Epithelial cell of esophagus (primary cell): Measurements from ENCODE around the gene C11orf16.

Source experiments
- DNase-seq: peaks from one replicate; pipeline ENCODE4 v3.0.0; 2010; ENCODE audit warnings: low read depth
- H3K4me3 ChIP-seq: 2 replicates; pipeline ENCODE4 v1.5.1; 2011; ENCODE audit warnings: mild to moderate bottlenecking, low read length, control low read depth
- TF ChIP-seq, protein P1 (sequence below): IDR thresholded peaks from 2 replicates; pipeline ENCODE4 v1.5.1; 2011; ENCODE audit warnings: low read depth, mild to moderate bottlenecking, low read length, control low read depth, inconsistent platforms; ENCODE audit not compliant: insufficient read depth; ENCODE audit errors: missing control alignments

C11orf16 gene

DNA sequence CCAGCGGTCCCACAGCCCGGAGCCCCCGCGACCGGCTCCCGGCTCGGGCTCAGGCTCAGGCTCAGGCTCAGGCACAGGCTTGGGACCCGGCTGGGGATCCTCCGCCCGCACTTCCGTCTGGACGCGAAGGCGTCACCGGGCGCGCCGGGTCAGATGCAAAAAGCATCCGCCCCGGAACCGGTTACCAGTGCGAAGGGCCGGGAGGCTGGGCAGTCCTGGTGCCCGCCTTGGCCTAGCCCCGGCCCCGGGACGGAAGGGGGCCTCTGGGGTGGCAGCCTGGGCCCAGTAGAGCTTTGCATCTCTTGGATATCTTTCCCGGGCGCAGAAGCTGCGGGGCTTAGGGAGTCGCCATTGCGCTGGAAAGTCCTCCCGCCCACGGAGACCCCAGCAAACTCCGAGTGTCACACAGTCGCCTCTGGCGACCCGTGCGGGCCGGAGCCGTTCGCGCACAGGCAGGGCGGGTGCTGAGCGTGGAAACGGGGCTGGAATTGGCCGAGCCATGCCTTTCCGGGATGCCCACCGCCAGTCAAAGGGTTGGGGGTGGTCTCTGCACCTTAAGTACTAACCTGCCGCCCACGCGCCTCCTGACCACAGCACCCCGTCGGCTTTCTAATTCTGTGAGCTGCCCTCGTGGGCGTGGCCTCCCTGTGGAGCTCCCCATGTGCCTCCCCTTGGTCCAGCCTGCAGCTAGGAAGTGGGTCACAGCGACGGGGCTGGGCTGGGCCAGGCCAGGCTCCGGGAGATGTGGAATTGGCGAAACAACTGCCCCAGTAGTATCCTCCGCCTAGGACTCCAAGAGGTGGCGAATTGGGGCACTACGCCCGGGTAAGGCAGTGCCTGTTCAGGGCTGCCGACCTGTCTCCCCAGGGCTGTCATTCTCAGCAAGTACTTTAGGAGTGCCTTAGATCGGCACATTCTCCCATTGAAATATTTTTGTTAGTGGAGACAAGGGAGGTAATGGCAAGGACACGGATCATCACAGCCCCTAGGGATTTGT, 31.9 kb upstream of the C11orf16 start, which contains the start of gene TMEM9B:
Gene TMEM9B, minus strand, starts transcription at position 119 of the 997 bp plus-strand sequence. CDS start 129 bp downstream, outside the sequence.
- H3K4me3 ChIP-seq = peak within 1 kb of the TSS; percentile 87
- peak; percentile 91 for DNase-seq
- TF ChIP-seq, protein P1, sequence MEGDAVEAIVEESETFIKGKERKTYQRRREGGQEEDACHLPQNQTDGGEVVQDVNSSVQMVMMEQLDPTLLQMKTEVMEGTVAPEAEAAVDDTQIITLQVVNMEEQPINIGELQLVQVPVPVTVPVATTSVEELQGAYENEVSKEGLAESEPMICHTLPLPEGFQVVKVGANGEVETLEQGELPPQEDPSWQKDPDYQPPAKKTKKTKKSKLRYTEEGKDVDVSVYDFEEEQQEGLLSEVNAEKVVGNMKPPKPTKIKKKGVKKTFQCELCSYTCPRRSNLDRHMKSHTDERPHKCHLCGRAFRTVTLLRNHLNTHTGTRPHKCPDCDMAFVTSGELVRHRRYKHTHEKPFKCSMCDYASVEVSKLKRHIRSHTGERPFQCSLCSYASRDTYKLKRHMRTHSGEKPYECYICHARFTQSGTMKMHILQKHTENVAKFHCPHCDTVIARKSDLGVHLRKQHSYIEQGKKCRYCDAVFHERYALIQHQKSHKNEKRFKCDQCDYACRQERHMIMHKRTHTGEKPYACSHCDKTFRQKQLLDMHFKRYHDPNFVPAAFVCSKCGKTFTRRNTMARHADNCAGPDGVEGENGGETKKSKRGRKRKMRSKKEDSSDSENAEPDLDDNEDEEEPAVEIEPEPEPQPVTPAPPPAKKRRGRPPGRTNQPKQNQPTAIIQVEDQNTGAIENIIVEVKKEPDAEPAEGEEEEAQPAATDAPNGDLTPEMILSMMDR = no peak

DNA sequence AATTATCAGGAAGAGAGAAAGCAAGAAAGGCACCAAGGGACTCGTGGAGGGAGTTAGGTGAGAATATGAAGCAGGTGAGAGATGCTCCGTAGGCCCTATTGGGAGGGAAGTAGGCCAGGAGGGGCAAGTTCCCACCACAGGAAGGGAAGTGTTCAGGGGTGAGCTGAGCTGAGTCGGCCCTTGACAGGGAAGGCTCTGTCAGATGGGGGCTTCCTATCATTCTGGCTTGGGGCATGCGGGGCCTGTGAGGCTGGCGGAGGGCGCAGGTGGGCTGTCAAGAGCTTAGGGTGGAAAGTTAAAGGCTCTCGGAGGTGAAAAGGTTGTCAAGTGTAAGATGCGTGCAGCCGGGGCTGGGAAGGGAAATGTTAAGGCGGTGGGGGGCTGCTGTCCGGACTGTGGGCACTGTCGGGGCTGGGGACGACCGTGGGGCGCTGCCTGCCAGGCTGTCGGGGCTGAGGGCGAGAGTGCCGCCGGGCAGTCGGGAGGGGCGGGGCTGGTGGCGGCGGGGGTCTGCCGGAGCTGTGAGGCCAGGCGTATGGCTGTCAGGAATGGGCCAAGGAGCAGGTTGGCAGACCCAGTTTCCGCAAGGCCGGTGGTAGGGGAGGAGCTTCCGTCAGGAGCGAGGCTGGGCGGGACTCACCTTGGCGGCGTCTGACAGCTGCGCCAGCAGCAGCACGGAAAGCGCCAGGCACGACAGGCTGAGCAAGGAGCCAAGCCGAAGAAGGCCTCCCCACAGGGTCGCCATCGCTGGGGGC, 31.0 kb upstream of the C11orf16 start:
- TF ChIP-seq, protein P1 = no peak
- peak; percentile 88 for DNase-seq
- peak overlapping the region; percentile 87 for H3K4me3 ChIP-seq

DNA sequence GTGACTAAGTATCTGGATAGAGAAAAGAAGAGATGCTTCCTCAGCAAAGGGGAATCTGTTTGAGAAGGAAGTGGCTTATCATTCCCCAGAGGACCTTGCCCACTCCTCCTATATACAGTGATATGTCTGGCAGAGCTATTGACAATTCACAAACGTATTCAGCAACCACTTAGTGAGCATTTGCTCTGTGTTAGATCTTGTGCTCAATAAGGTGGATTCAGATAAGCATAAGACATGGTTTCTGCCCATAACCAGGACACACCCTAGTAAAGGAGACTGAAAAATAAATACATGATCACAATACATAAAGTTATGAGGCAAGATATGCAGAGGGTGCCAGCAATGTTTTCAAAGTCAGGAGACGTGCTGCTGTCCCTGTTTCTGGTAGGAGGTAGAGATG, 30.1 kb upstream of the C11orf16 start:
- no peak for DNase-seq
- TF ChIP-seq, protein P1 = no peak
- peak overlapping the region; percentile 87 for H3K4me3 ChIP-seq

DNA sequence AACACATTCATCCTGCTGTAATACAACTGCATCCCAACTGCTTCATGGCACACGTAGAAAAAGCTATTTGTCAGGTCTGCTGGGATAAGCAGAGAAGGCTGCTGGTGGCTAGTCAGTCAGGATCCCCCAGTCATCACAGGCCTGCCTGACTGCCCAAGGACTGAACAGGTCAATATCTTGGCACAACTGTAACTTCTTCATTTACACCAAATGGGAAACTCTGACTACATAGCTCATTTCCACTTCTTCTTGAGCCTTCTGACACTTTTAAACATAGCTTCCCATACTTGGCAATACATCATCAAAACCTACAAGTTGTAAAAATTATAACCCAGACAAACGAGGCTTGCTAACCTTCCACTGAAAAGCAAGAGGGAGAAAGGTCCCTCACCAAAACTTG, 28.7 kb upstream of the C11orf16 start:
- DNase-seq = no peak
- no peak overlapping the region for H3K4me3 ChIP-seq

DNA sequence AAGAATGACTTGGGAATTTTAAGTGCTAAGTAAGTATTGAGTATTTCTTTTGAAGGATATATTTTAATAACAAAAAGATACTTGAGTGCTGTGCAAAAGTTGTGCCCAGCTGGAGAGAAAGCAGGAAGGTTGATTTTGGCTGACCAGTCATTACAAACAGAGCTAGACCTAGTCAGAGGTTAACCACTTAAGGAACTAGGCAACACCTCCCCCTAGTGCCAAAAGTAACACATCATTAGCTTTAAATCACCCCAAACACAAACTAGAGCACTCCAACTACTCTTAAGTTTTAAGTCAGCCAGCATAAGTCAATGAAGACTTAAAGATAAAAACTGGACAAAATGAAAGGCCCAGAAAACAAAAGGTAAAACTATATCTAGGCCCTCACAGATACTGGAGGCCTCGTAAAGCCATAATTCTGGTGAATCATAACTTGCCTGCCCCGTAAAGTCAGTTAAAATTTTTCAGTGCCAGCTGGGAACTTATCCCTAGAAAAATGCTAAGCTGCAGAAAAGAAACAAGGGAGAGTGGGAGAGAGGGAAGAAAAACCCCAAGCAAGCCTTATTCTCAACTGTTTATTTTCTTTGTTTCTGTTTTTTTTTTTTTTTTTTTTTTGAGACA, 26.9 kb upstream of the C11orf16 start:
- TF ChIP-seq, protein P1 = peak; percentile 78
- peak; percentile 81 for DNase-seq
- no peak overlapping the region for H3K4me3 ChIP-seq

More for the DNA sequence above, 28.7 kb upstream of the C11orf16 start:
- TF ChIP-seq, protein P1 = no peak

DNA sequence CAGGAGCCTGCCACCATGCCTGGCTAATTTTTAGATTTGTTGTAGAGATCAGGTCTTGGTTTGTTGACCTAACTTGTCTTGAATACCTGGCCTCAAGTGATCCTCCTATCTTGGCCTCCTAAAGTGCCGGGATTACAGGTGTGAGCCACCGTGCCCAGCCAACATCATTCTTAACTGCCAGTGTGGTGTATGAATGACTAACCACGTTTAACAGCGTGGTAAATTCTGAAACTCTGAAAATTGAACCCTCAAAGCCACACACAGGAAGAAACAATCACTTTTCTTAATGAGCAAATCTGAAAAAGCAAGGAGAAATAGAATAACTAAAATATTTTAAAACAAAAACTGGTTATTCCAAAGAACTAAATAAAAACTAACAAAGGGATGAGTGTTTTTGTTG, 24.1 kb upstream of the C11orf16 start:
- H3K4me3 ChIP-seq = no peak overlapping the region
- DNase-seq = no peak
- TF ChIP-seq, protein P1 = no peak
